ENCODE measurements around the gene GNAI1.

DNA sequence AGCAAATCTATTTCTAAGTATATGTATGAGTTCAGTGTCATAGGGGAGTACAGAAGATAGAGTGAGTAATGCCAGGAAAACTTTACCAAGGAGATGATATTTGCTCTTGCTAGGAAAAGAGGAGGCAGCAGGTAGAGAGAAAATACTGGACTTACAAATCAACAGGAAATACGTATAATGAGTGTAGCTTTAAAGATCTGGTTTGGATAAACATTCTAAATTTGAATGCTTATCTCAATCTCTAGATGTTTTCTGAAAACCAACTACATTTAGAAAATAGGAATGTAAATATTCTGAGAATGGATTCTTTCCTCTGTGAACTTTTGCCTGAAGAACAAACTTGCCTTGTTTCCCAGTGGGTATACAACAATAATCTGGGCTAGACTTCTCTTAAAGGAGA lies 46.9 kb upstream of the GNAI1 start:
- TF ChIP-seq EZH2phosphoT487 (IDR thresholded peaks at IDR 0.05; ENCODE audit: borderline replicate concordance, low read length): no peak
- TF ChIP-seq, protein P1, sequence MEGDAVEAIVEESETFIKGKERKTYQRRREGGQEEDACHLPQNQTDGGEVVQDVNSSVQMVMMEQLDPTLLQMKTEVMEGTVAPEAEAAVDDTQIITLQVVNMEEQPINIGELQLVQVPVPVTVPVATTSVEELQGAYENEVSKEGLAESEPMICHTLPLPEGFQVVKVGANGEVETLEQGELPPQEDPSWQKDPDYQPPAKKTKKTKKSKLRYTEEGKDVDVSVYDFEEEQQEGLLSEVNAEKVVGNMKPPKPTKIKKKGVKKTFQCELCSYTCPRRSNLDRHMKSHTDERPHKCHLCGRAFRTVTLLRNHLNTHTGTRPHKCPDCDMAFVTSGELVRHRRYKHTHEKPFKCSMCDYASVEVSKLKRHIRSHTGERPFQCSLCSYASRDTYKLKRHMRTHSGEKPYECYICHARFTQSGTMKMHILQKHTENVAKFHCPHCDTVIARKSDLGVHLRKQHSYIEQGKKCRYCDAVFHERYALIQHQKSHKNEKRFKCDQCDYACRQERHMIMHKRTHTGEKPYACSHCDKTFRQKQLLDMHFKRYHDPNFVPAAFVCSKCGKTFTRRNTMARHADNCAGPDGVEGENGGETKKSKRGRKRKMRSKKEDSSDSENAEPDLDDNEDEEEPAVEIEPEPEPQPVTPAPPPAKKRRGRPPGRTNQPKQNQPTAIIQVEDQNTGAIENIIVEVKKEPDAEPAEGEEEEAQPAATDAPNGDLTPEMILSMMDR (IDR thresholded peaks at IDR 0.05; ENCODE audit: low read depth, low read length, poor library complexity, severe bottlenecking): no peak
